ENCODE measurements around the gene PRMT2.

The PRMT2 gene

GRCh38 chr21:46617267-46618051 is 18.0 kb upstream of the PRMT2 start:
- DNase-seq (ENCODE audit: insufficient read length, low spot score) (no peak), FAIRE-seq (no peak)
- TF ChIP-seq CTCF (IDR thresholded peaks at IDR 0.05; ENCODE audit: insufficient read depth, missing control alignments), result no peak

GRCh38 chr21:46618738-46619379 is 16.6 kb upstream of the PRMT2 start:
- no peak for FAIRE-seq
- DNase-seq (ENCODE audit: insufficient read length, low spot score), result no peak
- no peak for TF ChIP-seq CTCF (IDR thresholded peaks at IDR 0.05; ENCODE audit: insufficient read depth, missing control alignments)

GRCh38 chr21:46619846-46620245 is 15.6 kb upstream of the PRMT2 start:
- DNase-seq (ENCODE audit: insufficient read length, low spot score) (no peak), FAIRE-seq (no peak)
- no peak for TF ChIP-seq CTCF (IDR thresholded peaks at IDR 0.05; ENCODE audit: insufficient read depth, missing control alignments)

GRCh38 chr21:46620846-46621245 is 14.6 kb upstream of the PRMT2 start:
- no peak for TF ChIP-seq CTCF (IDR thresholded peaks at IDR 0.05; ENCODE audit: insufficient read depth, missing control alignments)
- DNase-seq (ENCODE audit: insufficient read length, low spot score) (no peak), FAIRE-seq (no peak)

- FAIRE-seq, result no peak
- no peak for DNase-seq (ENCODE audit: insufficient read length, low spot score)
- no peak for TF ChIP-seq CTCF (IDR thresholded peaks at IDR 0.05; ENCODE audit: insufficient read depth, missing control alignments)
These were observed 13.9 kb upstream of the PRMT2 start for GRCh38 chr21:46621457-46622182.

GRCh38 chr21:46622226-46622625 is 13.2 kb upstream of the PRMT2 start:
- DNase-seq (ENCODE audit: insufficient read length, low spot score) (no peak), FAIRE-seq (no peak)
- TF ChIP-seq CTCF (IDR thresholded peaks at IDR 0.05; ENCODE audit: insufficient read depth, missing control alignments), result no peak

Measured in D721Med (cell line).